T follicular helper cell (primary cell): ENCODE measurements around the gene ITGB6.
"Not testable (repeated sequence)": the region's sequence is repeated elsewhere in the genome, so short reads cannot be mapped to it uniquely, and the experiment has no call there.

ENCODE experiments used
- DNase-seq: peaks from one replicate; pipeline ENCODE4 v3.0.0-alpha.2; 2020; ENCODE audit warnings: low read depth

The ITGB6 gene

DNA sequence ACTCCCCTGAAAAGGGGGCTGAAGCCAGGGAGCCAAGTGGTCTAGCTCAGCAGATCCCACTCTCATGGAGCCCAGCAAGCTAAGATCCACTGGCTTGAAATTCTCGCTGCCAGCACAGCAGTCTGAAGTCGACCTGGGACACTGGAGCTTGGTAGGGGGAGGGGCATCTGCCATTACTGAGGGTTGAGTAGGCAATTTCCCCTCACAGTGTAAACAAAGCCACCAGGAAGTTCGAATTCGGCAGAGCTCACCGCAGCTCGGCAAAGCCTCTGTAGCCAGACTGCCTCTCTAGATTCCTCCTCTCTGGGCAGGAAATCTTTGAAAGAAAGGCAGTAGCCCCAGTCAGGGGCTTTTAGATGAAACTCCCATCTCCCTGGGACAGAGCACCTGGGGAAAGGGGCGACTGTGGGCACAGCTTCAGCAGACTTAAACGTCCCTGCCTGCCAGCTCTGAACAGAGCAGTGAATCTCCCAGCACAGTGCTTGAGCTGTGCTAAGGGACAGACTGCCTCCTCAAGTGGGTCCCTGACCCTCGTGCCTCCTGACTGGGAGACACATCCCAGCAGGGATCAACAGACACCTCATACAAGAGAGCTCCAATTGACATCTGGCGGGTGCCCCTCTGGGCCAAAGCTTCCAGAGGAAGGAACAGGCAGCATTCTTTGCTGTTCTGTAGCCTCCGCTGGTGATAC, 18.8 kb downstream of the ITGB6 start:
- DNase-seq = not testable (repeated sequence)

DNA sequence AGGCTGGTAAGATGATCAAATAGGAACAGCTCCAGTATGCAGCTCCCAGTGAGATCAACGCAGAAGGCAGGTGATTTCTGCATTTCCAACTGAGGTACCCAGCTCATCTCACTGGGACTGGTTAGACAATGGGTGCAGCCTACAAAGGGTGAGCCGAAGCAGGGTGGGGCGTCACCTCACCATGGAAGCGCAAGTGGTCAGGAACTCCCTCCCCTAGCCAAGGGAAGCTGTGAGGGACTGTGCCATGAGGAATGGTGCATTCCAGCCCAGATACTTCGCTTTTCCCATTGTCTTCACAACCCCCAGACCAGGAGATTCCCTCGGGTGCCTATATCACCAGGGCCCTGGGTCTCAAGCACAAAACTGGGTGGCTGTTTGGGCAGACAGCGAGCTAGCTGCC, 19.4 kb downstream of the ITGB6 start:
- DNase-seq = not testable (repeated sequence)

- DNase-seq = no peak
These were observed 19.9 kb downstream of the ITGB6 start for GRCh38 chr2:160180172-160180571.

- no peak for DNase-seq
These were observed 24.6 kb downstream of the ITGB6 start for GRCh38 chr2:160175169-160176134.

DNA sequence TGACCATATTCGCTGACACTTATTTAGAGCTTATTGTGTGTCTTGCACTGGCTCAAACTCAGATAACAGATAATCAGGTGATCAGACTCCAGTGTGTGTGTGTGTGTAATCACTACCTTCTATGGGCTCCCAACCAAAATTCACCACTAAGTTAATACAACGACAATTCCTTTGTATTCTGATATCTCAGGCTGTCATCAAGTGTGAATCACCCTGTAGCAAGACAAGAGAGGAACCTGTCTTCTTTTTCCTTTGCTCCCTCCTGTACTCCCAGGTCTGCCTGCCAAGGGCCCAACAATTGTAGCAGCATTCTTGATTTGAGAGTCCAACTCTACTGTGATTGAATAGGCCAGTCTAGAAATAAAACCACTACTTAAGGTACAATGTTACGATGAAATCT, 25.8 kb downstream of the ITGB6 start:
- no peak for DNase-seq

- no peak for DNase-seq
These were observed 30.1 kb downstream of the ITGB6 start for GRCh38 chr2:160169988-160170387.

DNA sequence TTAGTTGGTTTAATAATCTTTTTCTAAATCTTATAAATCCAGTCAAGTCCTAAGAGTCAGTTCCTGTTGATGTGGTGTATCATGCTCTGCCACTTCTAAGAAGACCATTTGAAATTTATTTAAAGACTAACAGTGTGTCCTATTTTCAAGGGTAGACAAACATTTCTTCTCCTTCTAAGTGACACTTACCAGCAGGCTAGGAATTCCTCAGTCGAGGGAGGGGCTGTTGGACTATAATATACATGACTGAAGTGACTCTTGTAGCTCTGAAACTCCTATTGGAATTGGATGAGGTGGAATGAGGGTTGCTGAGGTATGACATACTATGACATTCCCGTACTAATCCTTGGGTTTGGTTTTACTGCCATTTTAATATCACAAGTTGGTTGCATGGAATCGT, 30.6 kb downstream of the ITGB6 start:
- DNase-seq = no peak

DNA sequence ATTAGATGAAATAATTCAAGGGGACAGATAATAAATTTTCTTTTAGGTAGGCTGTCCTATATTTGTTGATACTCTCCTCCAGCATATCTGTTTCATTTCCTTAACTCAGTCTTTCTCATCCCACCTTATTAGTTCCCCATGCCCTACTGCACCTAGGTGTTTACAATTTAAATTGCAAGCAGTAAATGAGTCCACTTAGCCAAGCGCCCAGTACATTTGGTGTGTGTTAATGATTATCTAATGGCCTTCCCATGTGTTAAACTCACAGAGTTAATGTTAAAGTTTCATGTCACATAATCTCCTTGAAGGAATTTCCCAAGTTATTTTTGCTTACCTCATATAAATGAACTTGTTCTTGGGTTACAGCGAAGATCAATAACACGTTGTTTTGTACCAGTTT, 31.2 kb downstream of the ITGB6 start:
- no peak for DNase-seq

- DNase-seq = no peak
These were observed 32.9 kb downstream of the ITGB6 start for GRCh38 chr2:160167089-160167740.

DNA sequence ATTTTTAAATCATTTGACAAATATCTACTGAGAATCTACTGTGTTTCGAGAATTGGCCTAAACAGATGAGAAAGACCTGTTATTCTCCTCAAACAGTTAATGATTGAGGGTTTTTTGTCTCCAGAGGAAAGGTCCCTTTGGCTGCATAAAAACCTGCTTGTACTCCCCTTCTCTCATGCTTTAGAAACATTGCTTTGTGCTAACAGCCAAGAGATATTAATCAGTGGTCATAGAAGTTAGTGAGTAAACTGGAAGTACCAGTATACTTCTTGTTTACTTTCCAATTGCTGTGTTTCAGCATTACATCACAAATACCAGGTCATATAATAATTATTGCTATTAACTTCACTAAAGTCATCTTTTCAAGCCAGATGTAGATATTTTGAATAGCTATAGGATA, 34.1 kb downstream of the ITGB6 start:
- no peak for DNase-seq

DNA sequence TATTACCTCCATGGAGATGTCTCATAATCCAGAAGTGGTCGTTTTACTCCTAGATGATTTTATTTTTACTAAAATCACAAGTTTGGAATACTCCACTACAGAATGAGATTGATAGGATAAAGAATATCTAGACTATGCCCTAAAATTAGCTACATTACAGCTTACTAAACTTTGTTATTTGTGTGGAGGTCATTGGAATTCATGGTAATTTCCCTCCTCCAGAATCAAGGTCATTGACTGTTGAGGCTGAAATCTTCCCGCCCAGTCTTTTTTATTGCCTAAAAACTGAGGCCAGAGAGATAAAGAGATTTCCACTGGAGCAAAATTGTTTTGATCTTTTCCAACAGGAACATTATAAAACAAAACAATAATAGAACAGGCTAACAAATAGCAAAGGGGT, 35.0 kb downstream of the ITGB6 start:
- no peak for DNase-seq

DNA sequence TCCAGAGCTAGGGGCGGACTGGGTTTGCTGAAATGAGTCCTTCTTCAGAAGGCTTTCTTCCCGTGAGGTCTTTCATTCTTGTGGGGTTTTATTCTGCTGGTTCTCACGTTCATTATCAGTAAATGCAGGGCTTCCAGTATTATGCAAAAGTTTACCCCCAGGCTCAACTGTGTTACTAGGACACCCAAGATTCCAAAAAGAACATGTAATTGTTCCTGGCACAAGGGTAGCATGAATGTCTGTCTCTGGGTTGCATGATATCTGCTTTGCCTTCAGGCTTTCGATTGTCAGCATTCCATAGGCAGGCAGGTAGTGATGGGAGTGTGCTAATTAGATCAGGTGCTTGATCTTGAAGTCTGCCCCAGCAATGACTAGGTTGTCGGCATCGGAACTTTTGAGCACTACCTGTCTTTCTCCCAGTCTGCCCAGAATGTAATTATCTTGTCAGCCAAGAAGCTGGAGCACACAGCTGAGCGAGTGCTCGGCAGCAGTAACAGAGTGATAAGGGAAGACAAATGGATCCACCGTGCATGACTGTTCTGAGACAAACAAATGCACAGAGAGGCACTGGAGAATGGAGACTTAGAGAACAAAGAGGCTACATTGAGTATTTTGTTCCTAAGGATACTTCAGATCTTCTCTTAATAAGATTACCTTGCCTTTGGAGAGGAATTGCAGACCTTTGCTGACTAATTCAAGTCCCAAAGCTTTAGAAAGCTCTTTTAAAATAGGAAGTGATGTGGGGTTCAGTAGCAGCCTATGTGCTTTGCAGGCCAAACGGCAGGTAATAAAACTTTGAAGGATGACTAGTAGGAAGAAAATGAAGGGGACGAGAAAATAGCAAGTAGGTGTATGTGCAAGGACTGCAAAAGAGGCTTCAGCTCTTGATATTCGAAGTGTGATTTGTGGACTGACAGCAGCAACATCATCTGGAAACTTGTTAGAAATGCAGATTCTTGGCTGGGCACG, 41.9 kb downstream of the ITGB6 start:
- no peak for DNase-seq

GRCh38 chr2:160156665-160157064, 43.4 kb downstream of the ITGB6 start:
- no peak for DNase-seq

DNA sequence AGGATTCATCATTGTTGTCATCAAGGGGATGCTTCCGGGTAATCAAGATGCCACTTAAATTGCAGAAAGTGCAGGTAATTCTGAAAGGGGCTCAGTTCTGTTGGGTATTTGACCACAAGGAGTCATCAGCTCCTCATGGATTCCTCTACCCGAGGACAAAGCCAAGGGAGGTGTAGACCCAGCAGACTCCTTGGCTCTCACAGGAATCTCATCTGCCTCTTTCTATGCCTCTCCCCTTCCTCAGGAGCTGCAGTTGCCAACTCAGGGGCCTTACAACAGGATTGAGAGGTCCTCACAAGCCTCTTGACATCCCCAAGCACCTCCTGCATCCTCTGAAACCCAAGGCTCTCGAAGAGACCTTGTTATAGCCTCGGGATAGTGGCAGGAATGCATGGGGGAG, 44.0 kb downstream of the ITGB6 start:
- no peak for DNase-seq

GRCh38 chr2:160148419-160148818, 51.7 kb downstream of the ITGB6 start:
- DNase-seq = not testable (repeated sequence)

- no peak for DNase-seq
These were observed 54.6 kb downstream of the ITGB6 start for GRCh38 chr2:160145471-160145870.

- no peak for DNase-seq
These were observed 55.6 kb downstream of the ITGB6 start for GRCh38 chr2:160144280-160144990.

- DNase-seq = no peak
These were observed 57.6 kb downstream of the ITGB6 start for GRCh38 chr2:160142472-160142871.

- no peak for DNase-seq
These were observed 58.2 kb downstream of the ITGB6 start for GRCh38 chr2:160141912-160142311.

- DNase-seq = no peak
These were observed 58.7 kb downstream of the ITGB6 start for GRCh38 chr2:160141419-160141818.

DNA sequence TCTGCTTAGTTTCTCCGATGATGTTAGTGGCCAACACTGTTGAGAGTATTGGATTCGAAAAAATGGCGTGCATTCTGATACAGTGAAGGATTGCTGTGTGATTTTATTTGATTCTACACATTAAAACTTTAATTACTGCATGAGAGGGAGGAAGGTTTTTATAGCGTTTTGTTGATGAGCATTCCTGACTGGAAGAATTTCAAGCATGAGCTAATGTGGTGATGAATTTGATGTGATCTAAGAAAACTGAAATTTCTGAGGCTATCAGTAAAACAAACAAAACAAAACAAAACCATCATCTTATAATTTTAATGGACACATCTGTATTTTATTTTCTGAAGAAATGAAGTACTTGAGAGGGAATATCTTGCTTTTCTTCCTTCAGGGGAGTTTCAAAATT, 59.6 kb downstream of the ITGB6 start:
- no peak for DNase-seq
